MM.1S (cell line): ENCODE results near the gene SLC35A1.
A peak's percentile ranks its signal among the peaks of the same experiment; 100 is the strongest.

Experiments used
- DNase-seq: peaks from one replicate; pipeline ENCODE4 v3.0.0-alpha.2; 2015
- H2AFZ ChIP-seq: fragments of 300-600 bp; sonication (generic); 2 replicates; pipeline ENCODE4 v1.6.0; 2016; ENCODE audit warnings: antibody characterized with exemption, low read length
- H3F3A ChIP-seq: fragments of 300-600 bp; sonication (generic); 2 replicates; pipeline ENCODE4 v1.6.1; 2016; ENCODE audit warnings: mild to moderate bottlenecking, antibody characterized with exemption, low read length, moderate library complexity, mixed read lengths; ENCODE audit not compliant: insufficient read depth
- H3K27ac ChIP-seq: fragments of 300-600 bp; sonication (generic); 2 replicates; pipeline ENCODE4 v1.5.1; 2016; ENCODE audit warnings: mild to moderate bottlenecking, low read length
- H3K27me3 ChIP-seq: fragments of 300-600 bp; sonication (generic); replicated peaks from 2 replicates; pipeline ENCODE4 v1.6.0; 2016; ENCODE audit warnings: low read length; ENCODE audit not compliant: insufficient read depth
- H3K36me3 ChIP-seq: fragments of 300-600 bp; sonication (generic); replicated peaks from 2 replicates; pipeline ENCODE4 v1.6.1; 2016; ENCODE audit warnings: mild to moderate bottlenecking, low read length, mixed read lengths; ENCODE audit not compliant: insufficient read depth
- H3K4me1 ChIP-seq: fragments of 300-600 bp; sonication (generic); 2 replicates; pipeline ENCODE4 v1.6.1; 2016; ENCODE audit warnings: low read length, mixed read lengths
- H3K4me2 ChIP-seq: fragments of 300-600 bp; sonication (generic); 2 replicates; pipeline ENCODE4 v1.6.0; 2016; ENCODE audit warnings: low read depth, low read length
- H3K4me3 ChIP-seq: fragments of 300-600 bp; sonication (generic); 2 replicates; pipeline ENCODE4 v1.5.1; 2016; ENCODE audit warnings: low read length, mixed read lengths
- H3K79me2 ChIP-seq: fragments of 300-600 bp; sonication (generic); 2 replicates; pipeline ENCODE4 v1.6.1; 2016; ENCODE audit warnings: mixed run types, low read length, mixed read lengths
- H3K9ac ChIP-seq: fragments of 300-600 bp; sonication (generic); 2 replicates; pipeline ENCODE4 v1.6.1; 2016; ENCODE audit warnings: low read length, mixed read lengths
- H3K9me2 ChIP-seq: fragments of 300-600 bp; sonication (generic); replicated peaks from 2 replicates; pipeline ENCODE4 v1.6.1; 2016; ENCODE audit warnings: mild to moderate bottlenecking, low read length, mixed read lengths; ENCODE audit not compliant: insufficient read depth
- H3K9me3 ChIP-seq: fragments of 300-600 bp; sonication (generic); replicated peaks from 2 replicates; pipeline ENCODE4 v1.6.1; 2016; ENCODE audit warnings: mild to moderate bottlenecking, low read length, mixed read lengths; ENCODE audit not compliant: insufficient read depth
- H4K20me1 ChIP-seq: fragments of 300-600 bp; sonication (generic); 2 replicates; pipeline ENCODE4 v1.6.1; 2016; ENCODE audit warnings: mild to moderate bottlenecking, low read length, moderate library complexity, mixed read lengths; ENCODE audit not compliant: insufficient read depth
- EZH2 ChIP-seq: fragments of 300-600 bp; sonication (generic); optimal IDR thresholded peaks from 2 replicates; pipeline ENCODE3; 2017; ENCODE audit warnings: low read depth, mild to moderate bottlenecking, antibody characterized with exemption, low read length, mixed read lengths
- EZH2phosphoT487 ChIP-seq: fragments of 300-600 bp; sonication (generic); IDR thresholded peaks from 2 replicates; pipeline ENCODE4 v1.6.1; 2018; ENCODE audit warnings: antibody characterized with exemption, low read length
- TF ChIP-seq, protein P1 (sequence below): fragments of 300-600 bp; sonication (generic); IDR thresholded peaks from 2 replicates; pipeline ENCODE4 v1.5.1; 2016; ENCODE audit warnings: antibody characterized with exemption, low read length, mixed read lengths

The SLC35A1 gene

GRCh38 chr6:87444362-87444761, 28.4 kb upstream of the SLC35A1 start:
- DNase-seq = no peak
- TF ChIP-seq, protein P1, sequence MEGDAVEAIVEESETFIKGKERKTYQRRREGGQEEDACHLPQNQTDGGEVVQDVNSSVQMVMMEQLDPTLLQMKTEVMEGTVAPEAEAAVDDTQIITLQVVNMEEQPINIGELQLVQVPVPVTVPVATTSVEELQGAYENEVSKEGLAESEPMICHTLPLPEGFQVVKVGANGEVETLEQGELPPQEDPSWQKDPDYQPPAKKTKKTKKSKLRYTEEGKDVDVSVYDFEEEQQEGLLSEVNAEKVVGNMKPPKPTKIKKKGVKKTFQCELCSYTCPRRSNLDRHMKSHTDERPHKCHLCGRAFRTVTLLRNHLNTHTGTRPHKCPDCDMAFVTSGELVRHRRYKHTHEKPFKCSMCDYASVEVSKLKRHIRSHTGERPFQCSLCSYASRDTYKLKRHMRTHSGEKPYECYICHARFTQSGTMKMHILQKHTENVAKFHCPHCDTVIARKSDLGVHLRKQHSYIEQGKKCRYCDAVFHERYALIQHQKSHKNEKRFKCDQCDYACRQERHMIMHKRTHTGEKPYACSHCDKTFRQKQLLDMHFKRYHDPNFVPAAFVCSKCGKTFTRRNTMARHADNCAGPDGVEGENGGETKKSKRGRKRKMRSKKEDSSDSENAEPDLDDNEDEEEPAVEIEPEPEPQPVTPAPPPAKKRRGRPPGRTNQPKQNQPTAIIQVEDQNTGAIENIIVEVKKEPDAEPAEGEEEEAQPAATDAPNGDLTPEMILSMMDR = no peak
- TF ChIP-seq EZH2 (no peak), EZH2phosphoT487 (no peak)
- Histone ChIP-seq H3K4me2 (no peak overlapping the region), H3K36me3 (no peaks in the 10 kb centered on the region), H3K79me2 (no peaks in the 10 kb centered on the region), H3K4me1 (no peaks in the 10 kb centered on the region), H3K4me3 (no peak overlapping the region), H4K20me1 (no peaks in the 10 kb centered on the region), H3K27me3 (no peaks in the 10 kb centered on the region), H3K9me3 (no peaks in the 10 kb centered on the region), H3K9me2 (no peaks in the 10 kb centered on the region), H2AFZ (no peak overlapping the region), H3K27ac (no peak overlapping the region), H3F3A (no peaks in the 10 kb centered on the region), H3K9ac (no peak overlapping the region)

GRCh38 chr6:87465051-87465450, 7.7 kb upstream of the SLC35A1 start:
- Histone ChIP-seq H4K20me1 (no peaks in the 10 kb centered on the region), H3K36me3 (no peaks in the 10 kb centered on the region), H3K9ac (no peak overlapping the region), H3F3A (no peaks in the 10 kb centered on the region; the same call in 1 of the 2 replicates), H3K4me1 (peaks cover 8% of the 10 kb centered on the region), H3K27me3 (no peaks in the 10 kb centered on the region), H3K9me3 (no peaks in the 10 kb centered on the region), H2AFZ (no peak overlapping the region), H3K9me2 (no peaks in the 10 kb centered on the region), H3K4me3 (no peak overlapping the region), H3K79me2 (no peaks in the 10 kb centered on the region), H3K27ac (no peak overlapping the region), H3K4me2 (no peak overlapping the region)
- TF ChIP-seq, protein P1 = no peak
- TF ChIP-seq EZH2 (no peak), EZH2phosphoT487 (no peak)
- DNase-seq = no peak

- DNase-seq = peak; percentile 60
- H3K9ac ChIP-seq = peak overlapping the region; percentile 81
These were observed 687 bp downstream of the SLC35A1 start for GRCh38 chr6:87473419-87473903.

More at GRCh38 chr6:87473419-87473903, 687 bp downstream of the SLC35A1 start:
- H3K36me3 ChIP-seq = no peaks in the 10 kb centered on the region
- TF ChIP-seq EZH2phosphoT487 (no peak), EZH2 (no peak)
- TF ChIP-seq, protein P1 = no peak
- peak overlapping the region; percentile 97 for H2AFZ ChIP-seq
- peak overlapping the region; percentile 80 for H3K4me2 ChIP-seq
- no peaks in the 10 kb centered on the region for H4K20me1 ChIP-seq
- peak overlapping the region; percentile 90 for H3K4me3 ChIP-seq
- no peaks in the 10 kb centered on the region for H3K27me3 ChIP-seq
- H3K9me3 ChIP-seq = no peaks in the 10 kb centered on the region
- H3K4me1 ChIP-seq = 0 out of 2 replicates have a peak, but pooled peaks cover 3% of the 10 kb centered on the region
- peaks cover 33% of the 10 kb centered on the region for H3K79me2 ChIP-seq
- H3K9me2 ChIP-seq = no peaks in the 10 kb centered on the region
- peak overlapping the region; percentile 63; the same call in 1 of the 2 replicates for H3K27ac ChIP-seq
- H3F3A ChIP-seq = no peaks in the 10 kb centered on the region
